AML-193 (cell line): ENCODE results near the gene GCG.

Source experiments
- DNase-seq, 2 experiments: peaks; one replicate each; lab custom pipeline; 2025; lab: John Stamatoyannopoulos, UW

Gene GCG

GRCh38 chr2:162149466-162149865 is 2.6 kb downstream of the GCG start:
- DNase-seq, result no peak

DNA sequence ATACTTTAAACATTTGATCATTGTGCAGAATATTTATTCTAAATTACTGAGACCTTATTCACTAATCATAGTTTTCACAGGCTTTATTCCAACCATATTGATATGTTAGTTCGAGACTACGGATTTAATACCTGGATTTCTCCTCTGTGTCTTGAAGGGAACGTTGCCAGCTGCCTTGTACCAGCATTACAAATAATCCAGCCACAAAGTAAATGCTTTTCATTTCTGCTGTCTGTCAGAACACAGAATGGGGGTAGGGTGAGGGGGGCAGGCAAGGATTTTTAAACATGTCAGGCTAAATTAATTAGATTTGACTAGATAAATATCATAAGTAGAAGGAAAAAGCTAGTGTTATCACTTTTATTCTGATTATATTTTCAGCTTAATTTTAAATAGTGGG is 3.1 kb downstream of the GCG start:
- DNase-seq, result no peak

GRCh38 chr2:162143969-162144368 is 8.1 kb downstream of the GCG start:
- DNase-seq, result no peak

DNA sequence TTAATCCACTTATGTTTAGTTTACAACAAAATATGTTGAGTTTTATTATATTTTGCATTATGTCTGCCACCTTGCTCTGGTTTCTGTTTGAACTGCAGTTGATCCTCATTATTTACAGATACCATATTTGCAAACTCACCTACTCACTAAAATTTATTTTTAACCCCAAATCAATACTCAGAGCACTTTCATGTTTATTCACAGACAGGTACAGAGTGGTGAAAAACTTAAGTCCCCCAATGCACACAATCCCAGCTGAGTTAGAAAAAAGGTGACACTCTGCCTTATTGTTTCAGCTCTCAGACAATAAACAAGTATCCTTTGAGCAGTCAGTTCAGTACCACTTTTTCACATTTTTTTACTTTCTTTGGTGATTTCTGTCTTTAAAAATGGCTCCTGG is 13.7 kb downstream of the GCG start:
- DNase-seq, result no peak

- DNase-seq, result no peak
Measured at GRCh38 chr2:162127422-162127821, 24.6 kb downstream of the GCG start.

- DNase-seq, result no peak
Measured at GRCh38 chr2:162126527-162126926, 25.5 kb downstream of the GCG start.

GRCh38 chr2:162126111-162126519 is 25.9 kb downstream of the GCG start:
- peak; percentile 81 to 83 for DNase-seq

- DNase-seq, result no peak
Measured at GRCh38 chr2:162125138-162125537, 26.9 kb downstream of the GCG start.

DNA sequence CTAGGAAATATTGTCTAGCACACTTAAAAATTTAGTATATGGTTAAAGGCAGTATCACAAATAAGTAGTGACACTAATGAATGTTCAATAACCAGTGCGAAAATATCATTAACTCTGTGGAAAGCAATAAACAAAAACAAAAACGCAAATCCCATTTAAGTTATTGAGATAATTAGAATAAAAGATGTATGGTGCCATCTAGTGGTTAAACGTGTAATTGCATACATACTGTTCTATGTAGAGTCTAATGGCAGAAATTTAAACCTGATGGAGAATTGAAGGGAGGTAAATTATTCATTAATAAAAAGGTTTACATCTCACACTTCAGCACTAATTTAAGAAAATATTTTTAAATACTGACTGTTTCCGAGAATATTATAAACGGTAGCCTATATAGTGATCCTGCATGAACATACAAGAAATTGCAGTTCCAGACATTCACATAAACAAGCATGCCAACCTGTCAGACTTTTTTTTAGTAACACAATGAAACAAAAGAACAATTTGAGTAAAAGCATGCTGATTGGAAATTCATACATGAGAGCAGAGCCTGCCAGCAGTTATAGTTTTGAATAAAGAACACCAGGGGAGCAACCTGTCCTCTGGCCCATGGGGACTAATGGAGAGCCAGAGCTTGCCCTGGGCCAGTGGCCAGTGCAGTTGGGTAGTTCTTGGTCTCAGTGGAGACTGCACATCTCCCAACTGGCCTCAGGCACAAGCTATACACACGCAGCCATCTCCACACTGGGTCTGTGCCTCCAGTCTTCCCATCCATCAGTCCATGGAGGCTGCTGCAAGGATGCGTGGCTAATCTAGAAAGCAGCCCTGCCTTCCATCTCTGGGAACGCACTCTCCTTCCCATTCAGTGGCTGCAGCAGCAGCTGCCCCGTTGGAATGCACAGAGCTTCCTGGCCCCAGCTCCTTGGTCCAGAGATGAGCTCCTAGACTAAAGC is 28.0 kb downstream of the GCG start:
- DNase-seq, result peak; percentile 26 to 46

DNA sequence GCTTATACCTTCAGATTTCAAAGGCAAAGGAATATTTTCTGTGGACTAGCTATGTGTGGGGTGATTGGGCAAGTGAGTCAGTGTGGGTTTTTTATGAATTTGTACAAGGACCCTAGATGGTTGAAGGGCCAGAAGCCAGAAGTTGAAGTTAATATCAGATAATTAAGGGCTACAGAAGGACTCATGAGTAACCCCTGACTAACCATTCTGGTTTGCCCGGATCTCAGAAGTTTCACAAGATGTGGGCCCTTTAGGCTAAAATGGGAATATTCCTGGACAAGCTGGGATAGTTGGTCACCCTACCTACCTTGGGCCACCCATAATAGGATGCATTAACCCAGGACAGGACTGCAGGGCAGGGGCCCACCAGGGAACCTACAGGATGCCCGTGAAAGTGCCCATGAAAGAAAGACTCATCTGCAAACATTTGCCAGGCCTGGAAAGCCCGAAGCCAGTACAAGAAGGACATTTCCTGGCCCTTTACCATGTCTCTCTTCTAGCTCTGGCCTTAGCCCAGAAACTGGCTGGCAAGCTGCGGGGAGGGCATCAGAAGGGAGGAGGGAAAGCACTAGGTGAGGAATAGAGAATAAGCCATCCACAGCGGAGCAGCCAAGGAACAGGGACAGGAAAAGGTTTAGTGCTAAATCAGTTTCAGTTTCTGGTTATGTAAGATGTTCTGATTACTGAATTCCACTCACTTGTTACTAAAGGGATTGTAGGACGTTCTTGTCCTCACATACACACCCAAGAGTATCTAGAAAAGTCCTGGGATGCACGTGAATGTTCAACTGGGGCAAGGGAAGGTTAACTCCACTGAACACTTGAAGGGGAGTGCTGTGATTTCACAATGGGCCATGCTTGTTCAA is 33.6 kb downstream of the GCG start:
- no peak for DNase-seq

GRCh38 chr2:162116352-162116751 is 35.7 kb downstream of the GCG start:
- DNase-seq, result no peak

DNA sequence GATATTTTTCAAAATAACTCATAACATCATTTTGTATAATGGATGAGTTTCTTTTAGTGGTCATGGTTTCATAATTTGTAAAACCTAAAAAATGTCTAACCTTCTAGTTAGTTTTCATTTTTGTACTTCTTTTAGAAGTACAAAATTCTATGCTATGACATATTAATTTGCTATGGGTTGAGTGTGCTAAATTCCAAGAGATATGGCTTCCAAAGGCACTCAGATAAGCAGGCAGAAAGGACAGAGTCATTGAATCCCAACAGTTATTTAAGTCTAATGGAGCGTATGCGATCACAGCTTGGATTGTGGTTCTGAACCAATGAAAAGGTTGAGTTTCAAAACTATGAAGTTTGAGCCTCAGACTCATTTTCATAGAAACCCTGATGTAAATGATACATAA is 37.0 kb downstream of the GCG start:
- DNase-seq, result no peak

- no peak for DNase-seq
Measured at GRCh38 chr2:162114271-162114670, 37.8 kb downstream of the GCG start.

DNA sequence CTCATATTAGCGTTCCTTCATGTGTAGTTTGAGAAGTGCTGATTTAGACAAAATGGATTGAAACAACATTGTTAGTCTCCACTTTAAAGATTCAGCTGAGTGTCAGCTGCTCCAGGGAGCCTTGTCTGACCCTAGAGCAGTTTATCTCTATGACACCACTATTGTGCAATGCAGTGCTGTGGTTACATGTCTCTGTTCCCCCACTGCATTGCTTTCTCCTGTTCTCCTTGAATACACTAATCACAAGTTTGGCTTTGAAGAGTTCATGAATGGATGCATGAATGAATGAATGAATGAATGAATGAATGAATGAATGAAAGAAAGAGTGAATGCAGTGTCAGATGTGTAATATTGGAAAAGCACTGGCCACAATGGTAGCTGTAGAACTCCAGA is 38.3 kb downstream of the GCG start:
- DNase-seq, result peak; percentile 64 to 66

DNA sequence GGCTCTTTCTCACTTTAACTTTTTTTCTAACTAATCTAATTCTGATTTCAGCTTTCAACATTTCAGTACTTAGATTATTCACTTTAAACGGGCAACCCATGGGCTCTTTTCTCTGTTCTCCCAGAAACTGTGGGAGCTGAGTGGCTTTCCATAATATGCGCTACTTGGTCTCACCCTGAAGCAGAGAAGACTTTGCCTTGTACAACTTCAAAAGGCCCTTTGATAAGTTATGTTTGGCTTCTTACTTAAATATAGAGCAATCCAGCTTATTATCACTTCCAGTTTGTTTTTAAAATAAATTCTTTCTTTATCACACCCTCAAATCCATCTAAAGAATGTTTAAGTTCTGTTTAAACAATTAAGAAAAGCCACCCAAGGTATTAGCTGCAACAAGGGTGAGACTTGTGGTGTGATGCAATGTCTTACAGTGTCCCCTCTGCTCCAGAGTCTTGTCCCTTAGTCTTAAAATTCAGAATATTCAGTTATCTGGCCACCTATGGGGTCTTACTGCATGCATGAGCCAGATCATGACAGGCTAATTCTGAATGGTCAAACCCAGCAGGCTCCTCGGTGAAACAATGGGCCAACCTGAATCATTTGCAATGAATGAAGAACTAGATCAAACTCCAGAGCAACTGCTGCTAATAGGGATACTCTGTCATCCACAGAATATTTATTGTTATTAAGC is 38.8 kb downstream of the GCG start:
- peak in 1 of 2 experiments; percentile 22 for DNase-seq

GRCh38 chr2:162111958-162112850 is 39.8 kb downstream of the GCG start:
- DNase-seq, result no peak

GRCh38 chr2:162107361-162107901 is 44.6 kb downstream of the GCG start:
- DNase-seq, result no peak

DNA sequence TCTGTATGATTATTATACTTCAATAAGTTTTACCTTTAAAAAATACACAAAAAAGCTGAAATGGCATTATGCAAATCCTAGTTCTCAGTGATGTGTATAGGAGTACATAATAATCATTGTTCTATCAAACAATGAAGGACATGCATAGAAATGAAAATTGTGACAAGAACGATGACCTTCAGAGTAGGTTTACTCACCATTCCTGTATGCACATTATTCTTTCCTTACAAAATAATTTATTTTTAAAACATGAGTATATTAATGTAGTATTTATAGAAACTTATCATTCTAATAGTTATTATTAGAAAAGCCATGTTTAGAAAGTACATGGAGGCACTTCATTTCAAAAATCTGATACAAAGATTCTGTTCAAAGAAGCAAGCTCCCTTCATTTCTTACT is 45.3 kb downstream of the GCG start:
- no peak for DNase-seq

GRCh38 chr2:162106146-162106551 is 45.9 kb downstream of the GCG start:
- no peak for DNase-seq

- no peak for DNase-seq
Measured at GRCh38 chr2:162103443-162104009, 48.5 kb downstream of the GCG start.

DNA sequence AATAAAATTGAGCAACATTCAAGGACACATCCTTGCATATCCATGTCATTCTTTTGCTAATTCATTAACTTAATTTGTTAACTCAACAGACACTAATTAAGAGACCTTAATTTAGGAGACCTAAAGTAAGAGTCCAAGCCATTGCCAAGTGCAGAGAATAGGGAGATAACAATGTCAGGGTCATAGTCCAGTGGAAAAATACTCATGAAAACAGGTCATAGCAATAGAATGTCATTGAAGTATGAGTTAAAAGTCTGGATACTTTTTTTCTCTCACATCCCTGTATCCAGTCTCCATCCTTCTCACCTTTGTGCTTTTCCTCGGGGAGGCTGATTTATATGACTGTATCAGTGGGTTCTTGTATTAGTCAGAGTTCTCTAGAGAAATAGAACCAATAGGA is 51.5 kb downstream of the GCG start:
- DNase-seq, result no peak
